Motor neuron (in vitro differentiated cells): ENCODE measurements around the gene LOXL1. TPM values are rescaled to one million over a fixed set of nuclear protein-coding genes. Genes with fewer than 3 reads are reported as not detected.
A peak's percentile ranks its signal among the peaks of the same experiment; 100 is the strongest.

Source experiments
- ATAC-seq, 8 experiments: fragments of 200-7000 bp; cut with Tn5 transposase; replicated peaks in 6 of 8; 2 replicates each; pipeline ENCODE4 v1.8.0; 2021; ENCODE audit warnings: mild to moderate bottlenecking in 8 of 8, moderate library complexity in 8 of 8
- H3K27ac ChIP-seq, 2 donors: fragments of 250-450 bp; sonication (Bioruptor Pico); 2 replicates each; pipeline ENCODE4 v1.9.0; 2021; ENCODE audit warnings: antibody characterized with exemption in 2 of 2, mild to moderate bottlenecking in 2 of 2, moderate library complexity in 1 of 2
- H3K4me1 ChIP-seq, 2 donors: fragments of 250-450 bp; sonication (Bioruptor Pico); replicated peaks in 1 of 2; 2 replicates each; pipeline ENCODE4 v1.6.1; 2021; ENCODE audit warnings: antibody characterized with exemption in 2 of 2, mild to moderate bottlenecking in 2 of 2, moderate library complexity in 1 of 2
- H3K4me3 ChIP-seq, 5 donors: fragments of 250-450 bp; sonication (Bioruptor Pico); 2 replicates each; pipeline ENCODE4 v1.9.0; 2021; ENCODE audit warnings: antibody characterized with exemption in 5 of 5, mild to moderate bottlenecking in 5 of 5, moderate library complexity in 4 of 5
- WGBS, 10 experiments: fragments of 450-650 bp; shearing (Covaris generic); methylation state at CpG; one replicate each; pipeline ENCODE4 v1.0.0; 2022; 5-methylcytosine and 5-hydroxymethylcytosine counted together
- in situ Hi-C, 9 experiments: fragments of 400-800 bp; cut with MboI; loops; one replicate each; pipeline ENCODE4 v1.15.0; 2021; ENCODE audit warnings: low sequenced_read_pairs in 9 of 9, low pct_unique_long_range_greater_than_20kb in 2 of 9; ENCODE audit not compliant: unreplicated experiment in 9 of 9
- total RNA-seq, 8 experiments: library from RNA; unstranded; fragments of 300-600 nt; gene quantifications; 2 replicates each; pipeline versions ENCODE4 v1.2.3 to v1.2.4, GENCODE V29; 2022

The LOXL1 gene
- total RNA-seq, 8 experiments from 2014 or later, result 4.9 to 35.4 (median 15.0) TPM

GRCh38 chr15:73984208-73984979, 58.1 kb downstream of the LOXL1 start:
- H3K4me1 ChIP-seq, result peaks cover 18 to 26% of the 10 kb centered on the region in 2 donors
- in situ Hi-C loops, result no loop called here
- H3K27ac ChIP-seq, result no peak overlapping the region
- ATAC-seq, result no peak
- no peak overlapping the region for H3K4me3 ChIP-seq
- WGBS, 10 experiments, result 30 to 100% (median 87%) methylated on average over 1 to 10 of the region's 13 CpGs; no CpG with 5 or more reads in 4 of the 10 experiments

- Histone ChIP-seq H3K4me3 (no peak overlapping the region), H3K4me1 (peaks cover 18 to 26% of the 10 kb centered on the region in 2 donors), H3K27ac (peak overlapping the region; percentile 45 to 85)
- 27 to 100% (median 91%) methylated on average over 1 to 7 of the region's 13 CpGs; no CpG with 5 or more reads in 4 of the 10 experiments for WGBS, 10 experiments
- in situ Hi-C loops, result no loop called here
- no peak for ATAC-seq
Measured at GRCh38 chr15:73985101-73985873, 59.0 kb downstream of the LOXL1 start.

GRCh38 chr15:73986055-73986775, 60.0 kb downstream of the LOXL1 start:
- Histone ChIP-seq H3K27ac (peak overlapping the region; percentile 45 to 85), H3K4me3 (no peak overlapping the region), H3K4me1 (peaks cover 24 to 31% of the 10 kb centered on the region in 2 donors)
- peak in 5 of 8 experiments; percentile 33 to 77 (median 61) for ATAC-seq
- WGBS, 10 experiments, result 5 to 33% (median 20%) methylated on average over 1 to 4 of the region's 7 CpGs; no CpG with 5 or more reads in 7 of the 10 experiments
- in situ Hi-C loops, result no loop called here

- in situ Hi-C loops, result no loop called here
- Histone ChIP-seq H3K4me3 (no peak overlapping the region), H3K4me1 (peaks cover 25 to 33% of the 10 kb centered on the region in 2 donors), H3K27ac (peak overlapping the region; percentile 23 to 85)
- WGBS, 10 experiments, result 80 to 100% methylated on average over 1 of the region's 1 CpG; no CpG with 5 or more reads in 8 of the 10 experiments
- no peak for ATAC-seq
Measured at GRCh38 chr15:73986776-73987056, 60.5 kb downstream of the LOXL1 start.

GRCh38 chr15:73987250-73987649, 61.0 kb downstream of the LOXL1 start:
- no peak for ATAC-seq
- H3K4me3 ChIP-seq, result no peak overlapping the region
- in situ Hi-C loops, result no loop called here
- H3K27ac ChIP-seq, result no peak overlapping the region
- H3K4me1 ChIP-seq, result peaks cover 25 to 28% of the 10 kb centered on the region in 2 donors
- 80 to 100% (median 90%) methylated on average over 1 to 3 of the region's 4 CpGs; no CpG with 5 or more reads in 5 of the 10 experiments for WGBS, 10 experiments

GRCh38 chr15:73987681-73988444, 61.6 kb downstream of the LOXL1 start:
- in situ Hi-C loops, result no loop called here
- ATAC-seq, result no peak
- Histone ChIP-seq H3K4me3 (no peak overlapping the region), H3K4me1 (peaks cover 28% of the 10 kb centered on the region in 2 donors), H3K27ac (no peak overlapping the region)
- 54 to 96% (median 74%) methylated on average over 1 to 5 of the region's 9 CpGs for WGBS, 10 experiments

- ATAC-seq, result no peak
- WGBS, 10 experiments, result 78 to 93% methylated on average over 9 to 10 of the region's 13 CpGs; no CpG with 5 or more reads in 8 of the 10 experiments
- Histone ChIP-seq H3K4me3 (no peak overlapping the region), H3K27ac (no peak overlapping the region), H3K4me1 (peaks cover 31% of the 10 kb centered on the region in 2 donors)
- in situ Hi-C loops, result no loop called here
Measured at GRCh38 chr15:73988445-73988969, 62.2 kb downstream of the LOXL1 start.

GRCh38 chr15:73989001-73989798, 62.9 kb downstream of the LOXL1 start:
- in situ Hi-C loops, result no loop called here
- peaks cover 35% of the 10 kb centered on the region in 2 donors for H3K4me1 ChIP-seq
- no peak overlapping the region for H3K4me3 ChIP-seq
- ATAC-seq, result peak in 2 of 8 experiments; percentile 20 to 49
- WGBS, 10 experiments, result 0 to 83% (median 63%) methylated on average over 1 to 7 of the region's 9 CpGs; no CpG with 5 or more reads in 3 of the 10 experiments
- no peak overlapping the region for H3K27ac ChIP-seq

- in situ Hi-C loops, result no loop called here
- 25 to 100% (median 82%) methylated on average over 1 to 8 of the region's 9 CpGs; no CpG with 5 or more reads in 3 of the 10 experiments for WGBS, 10 experiments
- no peak for ATAC-seq
- peaks cover 33% of the 10 kb centered on the region in 2 donors for H3K4me1 ChIP-seq
- no peak overlapping the region for H3K27ac ChIP-seq
- H3K4me3 ChIP-seq, result no peak overlapping the region
Measured at GRCh38 chr15:73990250-73991005, 64.2 kb downstream of the LOXL1 start.

GRCh38 chr15:73991260-73991659, 65.0 kb downstream of the LOXL1 start:
- peak overlapping the region; percentile 60 to 96 (median 91) for H3K4me3 ChIP-seq
- peak in 2 of 8 experiments; percentile 4 to 21 for ATAC-seq
- 0 to 89% (median 50%) methylated on average over 1 to 3 of the region's 5 CpGs; no CpG with 5 or more reads in 4 of the 10 experiments for WGBS, 10 experiments
- in situ Hi-C loops, result no loop called here
- no peak overlapping the region for H3K27ac ChIP-seq
- H3K4me1 ChIP-seq, result peaks cover 30 to 33% of the 10 kb centered on the region in 2 donors
